Esophagus muscularis mucosa (tissue), 4 donors: ENCODE results near the gene C17orf114.

Experiments
- DNase-seq: peaks from one replicate; pipeline ENCODE4 v3.0.0-alpha.2; 2017; ENCODE audit errors: extremely low spot score
- H3K27ac ChIP-seq, 4 donors: fragments of 200-600 bp; sonication (generic); replicated peaks in 1 of 4; 1 replicate in 3 of 4; 2 replicates in 1 of 4; pipeline ENCODE4 v1.5.1; 2016 to 2019; ENCODE audit warnings: mild to moderate bottlenecking in 1 of 4
- H3K27me3 ChIP-seq, 4 donors: fragments of 200-600 bp; sonication (generic); one replicate each; pipeline versions ENCODE4 v1.5.1 to v1.6.0; 2016 to 2019
- H3K36me3 ChIP-seq, 4 donors: fragments of 200-600 bp; sonication (generic); one replicate each; pipeline ENCODE4 v1.5.1; 2016 to 2019
- H3K4me1 ChIP-seq, 4 donors: fragments of 200-600 bp; sonication (generic); one replicate each; pipeline ENCODE4 v1.5.1; 2016 to 2019
- H3K4me3 ChIP-seq, 4 donors: fragments of 200-600 bp; sonication (generic); 1 replicate in 2 of 4; 2 replicates in 2 of 4; pipeline ENCODE4 v1.5.1; 2016 to 2019; ENCODE audit warnings: mild to moderate bottlenecking in 4 of 4, moderate library complexity in 1 of 4
- H3K9me3 ChIP-seq, 4 donors: fragments of 200-600 bp; sonication (generic); 1 replicate in 3 of 4; 2 replicates in 1 of 4; pipeline ENCODE4 v1.5.1; 2016 to 2019
- CTCF ChIP-seq, 3 experiments: fragments of 200-600 bp in 2 of 3; fragments of 450-650 bp in 1 of 3; sonication (generic) in 2 of 3; IDR thresholded peaks; one replicate each; pipeline ENCODE4 v1.5.1; 2017 to 2019; ENCODE audit warnings: antibody characterized with exemption in 3 of 3, mild to moderate bottlenecking in 2 of 3, moderate library complexity in 1 of 3
- EP300 ChIP-seq: sonication (generic); formaldehyde crosslinking; IDR thresholded peaks from one replicate; pipeline ENCODE4 v1.6.1; 2017; ENCODE audit warnings: antibody characterized with exemption
- POLR2A ChIP-seq: fragments of 450-650 bp; IDR thresholded peaks from one replicate; pipeline ENCODE4 v1.6.1; 2017; ENCODE audit warnings: antibody characterized with exemption, moderate library complexity, mild to moderate bottlenecking, low read depth
- POLR2AphosphoS5 ChIP-seq, 2 donors: sonication (generic); formaldehyde crosslinking; IDR thresholded peaks; one replicate each; pipeline ENCODE4 v1.6.1; 2017; ENCODE audit warnings: antibody characterized with exemption in 2 of 2
- WGBS: methylation state at CpG from one replicate; pipeline ENCODE4 v1.1.5; 2018; 5-methylcytosine and 5-hydroxymethylcytosine counted together
- intact Hi-C: fragments of 100-400 bp; cut with DNase I; formaldehyde crosslinking; loops from one replicate; pipeline ENCODE4 v1.15.1; 2023

C17orf114 gene

GRCh38 chr17:4815043-4815675, 13.0 kb upstream of the C17orf114 start:
- Histone ChIP-seq H3K4me3 (no peak overlapping the region), H3K27me3 (no peaks in the 10 kb centered on the region), H3K27ac (no peak overlapping the region), H3K36me3 (peaks cover 17 to 75% (median 51%) of the 10 kb centered on the region in 4 donors), H3K9me3 (no peaks in the 10 kb centered on the region), H3K4me1 (no peaks in the 10 kb centered on the region)
- no peak for TF ChIP-seq POLR2AphosphoS5 (IDR thresholded peaks at IDR 0.05)
- no peak for TF ChIP-seq EP300
- TF ChIP-seq CTCF (IDR thresholded peaks at IDR 0.05): no peak
- no peak for TF ChIP-seq POLR2A
- 92% methylated on average over 7 of the region's 7 CpGs for WGBS
- intact Hi-C loops: no loop called here
- no peak for DNase-seq

GRCh38 chr17:4812690-4813089, 10.6 kb upstream of the C17orf114 start:
- H3K36me3 ChIP-seq: peaks cover 25 to 65% (median 41%) of the 10 kb centered on the region in 4 donors
- no peak overlapping the region for H3K4me3 ChIP-seq
- intact Hi-C loops: no loop called here
- no peaks in the 10 kb centered on the region for H3K9me3 ChIP-seq
- no peak for DNase-seq
- no peak for TF ChIP-seq CTCF (IDR thresholded peaks at IDR 0.05)
- no peak for TF ChIP-seq POLR2A
- TF ChIP-seq POLR2AphosphoS5 (IDR thresholded peaks at IDR 0.05): no peak
- no peak for TF ChIP-seq EP300
- peaks cover 10 to 14% (median 11%) of the 10 kb centered on the region in 4 donors for H3K4me1 ChIP-seq
- 95% methylated on average over 7 of the region's 7 CpGs for WGBS
- H3K27me3 ChIP-seq: no peaks in the 10 kb centered on the region
- no peak overlapping the region for H3K27ac ChIP-seq

GRCh38 chr17:4811471-4811870, 9.3 kb upstream of the C17orf114 start:
- no peak overlapping the region for H3K27ac ChIP-seq
- no peak for DNase-seq
- TF ChIP-seq CTCF (IDR thresholded peaks at IDR 0.05) (no peak), EP300 (no peak), POLR2A (no peak), POLR2AphosphoS5 (IDR thresholded peaks at IDR 0.05) (no peak)
- H3K4me1 ChIP-seq: peaks cover 10 to 20% (median 16%) of the 10 kb centered on the region in 4 donors
- H3K9me3 ChIP-seq: no peaks in the 10 kb centered on the region
- H3K27me3 ChIP-seq: no peaks in the 10 kb centered on the region
- H3K36me3 ChIP-seq: peaks cover 17 to 53% (median 30%) of the 10 kb centered on the region in 4 donors
- intact Hi-C loops: no loop called here
- 93% methylated on average over 12 of the region's 12 CpGs for WGBS
- H3K4me3 ChIP-seq: no peak overlapping the region

GRCh38 chr17:4810696-4811290, 8.7 kb upstream of the C17orf114 start:
- no peak for DNase-seq
- Histone ChIP-seq H3K36me3 (peaks cover 12 to 46% (median 24%) of the 10 kb centered on the region in 4 donors), H3K9me3 (no peaks in the 10 kb centered on the region), H3K27ac (no peak overlapping the region), H3K27me3 (no peaks in the 10 kb centered on the region), H3K4me3 (no peak overlapping the region), H3K4me1 (peaks cover 10 to 26% (median 22%) of the 10 kb centered on the region in 4 donors)
- WGBS: 79% methylated on average over 13 of the region's 13 CpGs
- TF ChIP-seq CTCF (IDR thresholded peaks at IDR 0.05): no peak
- TF ChIP-seq POLR2A: no peak
- no peak for TF ChIP-seq POLR2AphosphoS5 (IDR thresholded peaks at IDR 0.05)
- TF ChIP-seq EP300: no peak
- intact Hi-C loops: no loop called here
